B cell (primary cell): ENCODE measurements around the gene TTC23L. TPM values are rescaled to one million over a fixed set of nuclear protein-coding genes. Genes with fewer than 3 reads are reported as not detected.
A peak's percentile ranks its signal among the peaks of the same experiment; 100 is the strongest.

Experiments
- ATAC-seq: fragments of 200-7000 bp; cut with Tn5 transposase; one replicate; pipeline ENCODE4 v1.10.0; 2021; ENCODE audit warnings: low read depth, mild to moderate bottlenecking, moderate number of reproducible peaks, moderate library complexity
- CTCF ChIA-PET: fragments of 350-600 bp; sonication (Branson Sonifier 250); formaldehyde crosslinking; loops from one replicate; lab custom pipeline; 2021; ENCODE audit warnings: antibody characterized with exemption, inconsistent platforms; lab: Charles Lee
- POLR2A ChIA-PET: fragments of 350-600 bp; sonication (Branson Sonifier 250); formaldehyde crosslinking; loops from one replicate; lab custom pipeline; 2021; ENCODE audit warnings: antibody characterized with exemption; lab: Charles Lee
- DNase-seq: peaks from one replicate; pipeline ENCODE4 v3.0.0; 2013
- H2AFZ ChIP-seq: 2 replicates; pipeline ENCODE4 v1.6.1; 2012; ENCODE audit warnings: mild to moderate bottlenecking, low read depth, low read length; ENCODE audit not compliant: insufficient read depth, poor library complexity, severe bottlenecking
- H3K27ac ChIP-seq, 2 donors: 1 replicate in 1 of 2; 2 replicates in 1 of 2; pipeline ENCODE4 v1.5.1; 2012 to 2013; ENCODE audit warnings: low read length in 2 of 2, mild to moderate bottlenecking in 2 of 2, moderate library complexity in 1 of 2
- H3K27me3 ChIP-seq, 4 experiments: fragments of 200-600 bp in 1 of 4; sonication (generic) in 1 of 4; replicated peaks in 1 of 4; 1 replicate in 2 of 4; 2 replicates in 2 of 4; pipeline versions ENCODE4 v1.6.1 to v1.7.0; 2013 to 2016; ENCODE audit warnings: low read length in 3 of 4, mild to moderate bottlenecking in 2 of 4, mixed read lengths in 1 of 4, moderate library complexity in 1 of 4; ENCODE audit not compliant: insufficient read depth in 4 of 4, control insufficient read depth in 3 of 4; ENCODE audit errors: control extremely low read depth in 1 of 4
- H3K36me3 ChIP-seq, 2 experiments: replicated peaks in 1 of 2; 1 replicate in 1 of 2; 2 replicates in 1 of 2; pipeline versions ENCODE4 v1.6.1 to v1.7.1; 2013; ENCODE audit warnings: low read length in 1 of 2; ENCODE audit not compliant: insufficient read depth in 2 of 2, control insufficient read depth in 1 of 2; ENCODE audit errors: control extremely low read depth in 1 of 2, extremely low read depth in 1 of 2
- H3K4me1 ChIP-seq, 2 donors: fragments of 200-600 bp in 1 of 2; sonication (generic) in 1 of 2; 1 replicate in 1 of 2; 2 replicates in 1 of 2; pipeline versions ENCODE4 v1.5.1 to v1.6.1; 2013 to 2017; ENCODE audit warnings: low read length in 2 of 2; ENCODE audit not compliant: control insufficient read depth in 2 of 2, insufficient read depth in 2 of 2
- H3K4me2 ChIP-seq: replicated peaks from 2 replicates; pipeline ENCODE3; 2012; ENCODE audit warnings: mild to moderate bottlenecking, low read depth, low read length; ENCODE audit not compliant: poor library complexity, severe bottlenecking
- H3K4me3 ChIP-seq, 5 experiments: fragments of 200-600 bp in 1 of 5; sonication (generic) in 1 of 5; 1 replicate in 3 of 5; 2 replicates in 2 of 5; pipeline versions ENCODE4 v1.5.1 to v1.7.0; 2011 to 2016; ENCODE audit warnings: low read length in 4 of 5, mild to moderate bottlenecking in 4 of 5, low read depth in 2 of 5, control low read depth in 1 of 5, moderate library complexity in 1 of 5; ENCODE audit not compliant: insufficient read depth in 1 of 5; ENCODE audit errors: control extremely low read depth in 1 of 5, extremely low read depth in 1 of 5
- H3K79me2 ChIP-seq: fragments of 200-600 bp; sonication (generic); one replicate; pipeline ENCODE4 v1.6.0; 2016; ENCODE audit warnings: low read length; ENCODE audit not compliant: control insufficient read depth, insufficient read depth
- H3K9ac ChIP-seq: fragments of 200-600 bp; sonication (generic); 2 replicates; pipeline ENCODE4 v1.6.1; 2017; ENCODE audit warnings: mild to moderate bottlenecking, low read length, moderate library complexity
- H3K9me3 ChIP-seq, 3 donors: one replicate each; pipeline versions ENCODE4 v1.6.1 to v1.7.1; 2013; ENCODE audit warnings: low read length in 2 of 3; ENCODE audit not compliant: control insufficient read depth in 2 of 3, insufficient read depth in 1 of 3; ENCODE audit errors: control extremely low read depth in 1 of 3
- H4K20me1 ChIP-seq: 2 replicates; pipeline ENCODE4 v1.6.0; 2012; ENCODE audit warnings: mild to moderate bottlenecking, low read length; ENCODE audit not compliant: insufficient read depth, control insufficient read depth, poor library complexity, severe bottlenecking
- H3K27ac Mint-ChIP-seq: one replicate; pipeline ENCODE4 v1.8.0; 2021; ENCODE audit warnings: mixed read lengths
- H3K27me3 Mint-ChIP-seq: one replicate; pipeline ENCODE4 v1.8.0; 2021; ENCODE audit warnings: mixed read lengths
- H3K4me1 Mint-ChIP-seq: one replicate; pipeline ENCODE4 v1.8.0; 2021; ENCODE audit warnings: mixed read lengths
- H3K4me3 Mint-ChIP-seq: one replicate; pipeline ENCODE4 v1.8.0; 2021; ENCODE audit warnings: mixed read lengths
- H3K9me3 Mint-ChIP-seq: one replicate; pipeline ENCODE4 v1.8.0; 2022; ENCODE audit warnings: mixed read lengths; ENCODE audit not compliant: insufficient read depth
- EZH2 ChIP-seq: IDR thresholded peaks from 2 replicates; pipeline ENCODE4 v1.6.1; 2012; ENCODE audit warnings: borderline replicate concordance, low read depth, mild to moderate bottlenecking, moderate library complexity, low read length; ENCODE audit not compliant: insufficient read depth, poor library complexity, severe bottlenecking
- WGBS: methylation state at CpG from one replicate; pipeline ENCODE4 v1.1.5; 2013; ENCODE audit warnings: missing lambda C conversion rate; ENCODE audit not compliant: insufficient coverage; 5-methylcytosine and 5-hydroxymethylcytosine counted together
- intact Hi-C: fragments of 100-400 bp; cut with micrococcal nuclease; formaldehyde crosslinking; loops from one replicate; pipeline ENCODE4 v1.10.0; 2022
- polyA minus RNA-seq: library from RNA; depleted of rRNA, polyadenylated mRNA; stranded (reverse); fragments of >200 nt; gene quantifications from 2 replicates; pipeline ENCODE4 v1.2.3, GENCODE V29; 2012
- polyA plus RNA-seq: library from polyadenylated mRNA; depleted of rRNA; stranded (reverse); fragments of >200 nt; gene quantifications from 2 replicates; pipeline ENCODE4 v1.2.3, GENCODE V29; 2012
- total RNA-seq, 2 donors: library from RNA; stranded (reverse); fragments of 120-200 nt in 1 of 2; gene quantifications; 1 replicate in 1 of 2; 2 replicates in 1 of 2; pipeline versions ENCODE4 v1.2.3 to v1.2.4, GENCODE V29; 2013 to 2022
- TF ChIP-seq, protein P1 (sequence below): fragments of 200-600 bp; IDR thresholded peaks from one replicate; pipeline ENCODE4 v1.8.0; 2022; ENCODE audit warnings: antibody characterized with exemption, mild to moderate bottlenecking

TTC23L gene
- total RNA-seq (0.15 and 1.4 TPM in 2 replicates), polyA plus RNA-seq (0.03 and 0.04 TPM in 2 replicates), polyA minus RNA-seq (0.36 TPM in 1 of 2 replicates, not detected in the other)
- 0.56 TPM for total RNA-seq (2013)

DNA sequence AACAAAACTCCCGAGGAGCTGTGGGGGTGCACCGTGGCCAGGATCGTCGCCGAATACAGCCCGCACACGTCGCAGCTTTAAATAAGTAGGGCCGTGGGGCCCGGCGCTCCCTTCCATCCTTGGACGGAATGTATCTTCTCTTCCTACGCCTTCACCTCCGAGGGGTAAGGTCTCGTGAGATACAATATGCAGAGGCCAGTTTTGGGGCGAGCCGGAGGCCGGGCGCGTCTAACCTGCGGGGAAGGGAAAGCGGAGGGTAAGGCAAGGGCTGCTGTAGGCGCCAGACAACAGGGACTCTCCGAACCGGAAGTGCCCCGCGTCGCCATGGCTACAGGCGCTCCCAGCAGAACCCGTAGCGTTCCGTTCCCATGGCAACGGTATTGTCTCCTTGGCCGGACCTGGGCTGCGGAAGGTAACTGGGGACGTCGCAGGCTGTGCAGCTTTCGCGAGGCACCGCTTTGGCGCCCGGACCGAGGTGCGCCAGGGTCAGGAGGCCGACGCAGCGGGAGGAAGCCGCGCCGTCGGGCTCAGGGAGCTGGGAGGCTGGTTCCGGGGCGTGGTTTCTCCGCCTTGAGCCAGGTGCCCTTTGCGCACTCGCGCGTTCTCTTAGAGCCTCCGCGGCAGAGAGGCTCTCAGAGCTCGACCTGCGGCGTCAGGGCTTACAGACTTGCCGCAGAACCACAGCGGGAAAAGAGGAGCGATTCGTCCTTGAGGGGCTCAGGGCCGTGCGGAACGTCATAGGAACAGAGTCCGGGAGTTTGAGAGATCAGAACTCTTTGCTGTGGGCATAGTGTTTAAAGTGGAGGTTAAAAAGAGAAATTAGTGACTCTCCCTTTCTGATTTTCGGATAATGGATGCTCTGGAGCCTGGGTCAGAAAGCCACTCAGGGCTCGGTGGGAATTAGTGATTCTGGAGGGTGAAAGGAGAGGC lies at the start of gene TTC23L:
TSS of gene TTC23L (plus strand) at position 380 of the 930 bp plus-strand sequence. CDS start 1,508 bp downstream, outside the sequence.
- WGBS, result 2% methylated on average over 68 of the region's 73 CpGs
- no peaks in the 10 kb centered on the region for H4K20me1 ChIP-seq
- peaks cover 0 to 3% (median 0%) of the 10 kb centered on the region in 4 experiments for H3K27me3 ChIP-seq
- DNase-seq (peak; percentile 98), ATAC-seq (peak; percentile 86)
- peak within 1 kb of the TSS; percentile 83 to 94 for H3K27ac ChIP-seq
- H3K27ac Mint-ChIP-seq, result peak within 1 kb of the TSS; percentile 97
- no peaks in the 10 kb centered on the region for H3K79me2 ChIP-seq
- H3K4me1 Mint-ChIP-seq, result peaks cover 17% of the 10 kb centered on the region
- peak within 1 kb of the TSS; percentile 78 for H3K9ac ChIP-seq
- peak within 1 kb of the TSS; percentile 83 for H2AFZ ChIP-seq
- H3K4me3 ChIP-seq, result peak within 1 kb of the TSS; percentile 73 to 83 (median 76)
- peak within 1 kb of the TSS; percentile 82 for H3K4me2 ChIP-seq
- ChIA-PET POLR2A (interaction anchor here (0.7 to 1.5 kb wide), 3 partner anchors 76 to 831 kb away, joined by 3 to 7 read pairs (median 3); partner anchors contain the start of genes AMACR, BRIX1, RAD1 and RAI14), CTCF (interaction anchor here (1.1 to 1.9 kb wide), 5 partner anchors 9 to 316 kb away, joined by 3 to 10 read pairs (median 5); no protein-coding TSS in a partner anchor)
- no peaks in the 10 kb centered on the region for H3K9me3 Mint-ChIP-seq
- H3K27me3 Mint-ChIP-seq, result no peaks in the 10 kb centered on the region
- no peaks in the 10 kb centered on the region for H3K36me3 ChIP-seq
- H3K4me1 ChIP-seq, result peaks cover 3 to 11% of the 10 kb centered on the region in 2 donors
- no peaks in the 10 kb centered on the region for H3K9me3 ChIP-seq
- intact Hi-C loops, result loop anchor here (1.0 to 5.0 kb wide), 6 partner anchors 76 to 1404 kb away; partner anchors contain the start of genes BRIX1, DNAJC21, LMBRD2 and RAD1
- peak within 1 kb of the TSS; percentile 98 for H3K4me3 Mint-ChIP-seq
- no peak for TF ChIP-seq EZH2
- TF ChIP-seq, protein P1, sequence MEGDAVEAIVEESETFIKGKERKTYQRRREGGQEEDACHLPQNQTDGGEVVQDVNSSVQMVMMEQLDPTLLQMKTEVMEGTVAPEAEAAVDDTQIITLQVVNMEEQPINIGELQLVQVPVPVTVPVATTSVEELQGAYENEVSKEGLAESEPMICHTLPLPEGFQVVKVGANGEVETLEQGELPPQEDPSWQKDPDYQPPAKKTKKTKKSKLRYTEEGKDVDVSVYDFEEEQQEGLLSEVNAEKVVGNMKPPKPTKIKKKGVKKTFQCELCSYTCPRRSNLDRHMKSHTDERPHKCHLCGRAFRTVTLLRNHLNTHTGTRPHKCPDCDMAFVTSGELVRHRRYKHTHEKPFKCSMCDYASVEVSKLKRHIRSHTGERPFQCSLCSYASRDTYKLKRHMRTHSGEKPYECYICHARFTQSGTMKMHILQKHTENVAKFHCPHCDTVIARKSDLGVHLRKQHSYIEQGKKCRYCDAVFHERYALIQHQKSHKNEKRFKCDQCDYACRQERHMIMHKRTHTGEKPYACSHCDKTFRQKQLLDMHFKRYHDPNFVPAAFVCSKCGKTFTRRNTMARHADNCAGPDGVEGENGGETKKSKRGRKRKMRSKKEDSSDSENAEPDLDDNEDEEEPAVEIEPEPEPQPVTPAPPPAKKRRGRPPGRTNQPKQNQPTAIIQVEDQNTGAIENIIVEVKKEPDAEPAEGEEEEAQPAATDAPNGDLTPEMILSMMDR, result no peak
